ENCODE results near the gene FURIN. TPM values are rescaled to one million over a fixed set of nuclear protein-coding genes. Genes with fewer than 3 reads are reported as not detected.

The FURIN gene
- total and polyA plus RNA-seq, 2 of the 4 experiments (the other 2 are of a cell fraction), result 34.8 to 54.3 TPM

DNA sequence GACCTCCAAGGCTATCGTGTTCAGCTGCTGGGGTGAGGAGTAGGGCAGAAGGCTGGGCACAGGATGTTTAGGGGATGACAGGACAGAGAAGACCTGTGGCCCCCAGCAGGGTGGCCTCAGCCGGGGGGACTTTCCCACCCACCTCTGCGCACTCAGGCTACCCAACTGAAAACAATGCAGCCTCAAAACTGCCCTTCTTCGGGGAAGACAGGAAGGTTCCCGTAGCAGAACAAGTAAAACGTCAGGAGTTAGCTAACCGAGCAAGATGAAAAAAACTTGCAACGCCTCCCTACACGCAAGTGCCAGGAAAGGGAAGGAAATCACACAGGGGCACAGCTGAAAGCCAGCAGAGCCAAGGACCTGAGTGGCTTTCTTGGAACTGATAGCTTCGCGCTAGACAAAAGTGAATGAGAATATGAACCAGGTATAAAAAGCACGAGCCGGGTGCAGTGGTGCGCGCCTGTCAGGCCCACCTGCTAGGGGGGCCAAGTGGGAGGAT lies 38.4 kb upstream of the FURIN start:
- Histone ChIP-seq H2BK15ac (ENCODE audit: low read depth, low read length) (no peak overlapping the region), H3K27me3 (ENCODE audit: control insufficient read depth, insufficient read depth, low read length) (peaks cover 12% of the 10 kb centered on the region), H4K91ac (ENCODE audit: insufficient read depth, low read depth, low read length) (no peak overlapping the region), H2AK5ac (ENCODE audit: low read depth, low read length) (no peak overlapping the region), H3K18ac (ENCODE audit: low read depth, low read length) (no peak overlapping the region), H3K4me2 (ENCODE audit: low read depth, low read length) (no peak overlapping the region), H4K5ac (ENCODE audit: low read depth, low read length) (no peak overlapping the region), H3K9ac (ENCODE audit: low read depth, low read length) (no peak overlapping the region), H2AK9ac (replicated peaks; ENCODE audit: low read depth, low read length, poor library complexity) (no peak overlapping the region), H3K36me3 (ENCODE audit: control insufficient read depth, insufficient read depth, low read length) (no peaks in the 10 kb centered on the region), H3K23ac (ENCODE audit: low read depth, low read length) (no peak overlapping the region), H3K56ac (ENCODE audit: extremely low read depth, insufficient read depth, low read length) (no peak overlapping the region), H3K79me1 (ENCODE audit: low read depth in 1 of 2, low read length in 2 of 2) (no peaks in the 10 kb centered on the region), H4K8ac (ENCODE audit: low read depth in 2 of 2, low read length in 2 of 2) (no peak overlapping the region), H3K9me3 (ENCODE audit: control insufficient read depth, insufficient read depth, low read length) (no peaks in the 10 kb centered on the region), H3K27ac (ENCODE audit: insufficient read depth, low read length) (no peak overlapping the region), H4K20me1 (ENCODE audit: insufficient read depth, low read length) (no peaks in the 10 kb centered on the region), H3K9me1 (ENCODE audit: insufficient read depth, low read length) (no peaks in the 10 kb centered on the region), H2BK5ac (ENCODE audit: low read depth, low read length, poor library complexity, severe bottlenecking) (no peak overlapping the region), H3K4me3 (ENCODE audit: insufficient read depth, low read depth, low read length) (no peak overlapping the region), H3K4me1 (ENCODE audit: control insufficient read depth, insufficient read depth, low read length) (peaks cover 2% of the 10 kb centered on the region; the same call in 1 of the 2 replicates), H2BK20ac (ENCODE audit: low read depth, low read length) (no peak overlapping the region), H3K4ac (ENCODE audit: low read depth, low read length) (no peak overlapping the region), H3K14ac (replicated peaks; ENCODE audit: low read depth, low read length) (no peak overlapping the region), H2BK120ac (ENCODE audit: low read depth, low read length) (no peak overlapping the region), H2AFZ (replicated peaks; ENCODE audit: low read length, poor library complexity) (peak overlapping the region; percentile 32)
- no peak for DNase-seq
- TF ChIP-seq BHLHE40 (IDR thresholded peaks at IDR 0.05; ENCODE audit: low read depth, low read length) (no peak), CEBPB (IDR thresholded peaks at IDR 0.05; ENCODE audit: low read depth, low read length) (no peak), MAZ (IDR thresholded peaks at IDR 0.05; ENCODE audit: borderline replicate concordance, low read depth, low read length) (no peak), NFE2L2 (IDR thresholded peaks at IDR 0.05; ENCODE audit: low read depth, low read length) (no peak), POLR2A (IDR thresholded peaks at IDR 0.05; ENCODE audit: low read depth, low read length) (no peak), RAD21 (IDR thresholded peaks at IDR 0.05; ENCODE audit: low read length) (no peak), CHD1 (IDR thresholded peaks at IDR 0.05; ENCODE audit: low read depth, low read length) (no peak), RCOR1 (IDR thresholded peaks at IDR 0.05; ENCODE audit: insufficient replicate concordance, low read length) (no peak), SMC3 (IDR thresholded peaks at IDR 0.05; ENCODE audit: low read depth, low read length) (no peak), RFX5 (IDR thresholded peaks at IDR 0.05; ENCODE audit: low read depth, low read length) (no peak), MXI1 (IDR thresholded peaks at IDR 0.05; ENCODE audit: borderline replicate concordance, low read depth, low read length) (no peak)
- TF ChIP-seq, protein P1, sequence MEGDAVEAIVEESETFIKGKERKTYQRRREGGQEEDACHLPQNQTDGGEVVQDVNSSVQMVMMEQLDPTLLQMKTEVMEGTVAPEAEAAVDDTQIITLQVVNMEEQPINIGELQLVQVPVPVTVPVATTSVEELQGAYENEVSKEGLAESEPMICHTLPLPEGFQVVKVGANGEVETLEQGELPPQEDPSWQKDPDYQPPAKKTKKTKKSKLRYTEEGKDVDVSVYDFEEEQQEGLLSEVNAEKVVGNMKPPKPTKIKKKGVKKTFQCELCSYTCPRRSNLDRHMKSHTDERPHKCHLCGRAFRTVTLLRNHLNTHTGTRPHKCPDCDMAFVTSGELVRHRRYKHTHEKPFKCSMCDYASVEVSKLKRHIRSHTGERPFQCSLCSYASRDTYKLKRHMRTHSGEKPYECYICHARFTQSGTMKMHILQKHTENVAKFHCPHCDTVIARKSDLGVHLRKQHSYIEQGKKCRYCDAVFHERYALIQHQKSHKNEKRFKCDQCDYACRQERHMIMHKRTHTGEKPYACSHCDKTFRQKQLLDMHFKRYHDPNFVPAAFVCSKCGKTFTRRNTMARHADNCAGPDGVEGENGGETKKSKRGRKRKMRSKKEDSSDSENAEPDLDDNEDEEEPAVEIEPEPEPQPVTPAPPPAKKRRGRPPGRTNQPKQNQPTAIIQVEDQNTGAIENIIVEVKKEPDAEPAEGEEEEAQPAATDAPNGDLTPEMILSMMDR (conservative IDR thresholded peaks at IDR 0.05; ENCODE audit: low read depth, low read length), result no peak
- TF ChIP-seq, protein P2, sequence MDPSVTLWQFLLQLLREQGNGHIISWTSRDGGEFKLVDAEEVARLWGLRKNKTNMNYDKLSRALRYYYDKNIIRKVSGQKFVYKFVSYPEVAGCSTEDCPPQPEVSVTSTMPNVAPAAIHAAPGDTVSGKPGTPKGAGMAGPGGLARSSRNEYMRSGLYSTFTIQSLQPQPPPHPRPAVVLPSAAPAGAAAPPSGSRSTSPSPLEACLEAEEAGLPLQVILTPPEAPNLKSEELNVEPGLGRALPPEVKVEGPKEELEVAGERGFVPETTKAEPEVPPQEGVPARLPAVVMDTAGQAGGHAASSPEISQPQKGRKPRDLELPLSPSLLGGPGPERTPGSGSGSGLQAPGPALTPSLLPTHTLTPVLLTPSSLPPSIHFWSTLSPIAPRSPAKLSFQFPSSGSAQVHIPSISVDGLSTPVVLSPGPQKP (IDR thresholded peaks at IDR 0.05; ENCODE audit: borderline replicate concordance, low read depth, low read length), result no peak
- CTCF ChIA-PET, result no interaction called here
- no peak for ATAC-seq (ENCODE audit: low read depth)
- POLR2A ChIA-PET (ENCODE audit: unreplicated experiment), result no interaction called here
- no TSS peak for BruUV-seq (replicated peaks)
- in situ Hi-C loops (cut with MboI; ENCODE audit: low sequenced_read_pairs) (no loop called here), intact Hi-C loops (cut with micrococcal nuclease) (no loop called here), dilution Hi-C loops (cut with HindIII; ENCODE audit: low sequenced_read_pairs, unreplicated experiment) (no loop called here)
- WGBS, 2 experiments (ENCODE audit: extremely low coverage in 2 of 2, insufficient read length in 1 of 2), result 54% methylated on average over 9 of the region's 15 CpGs; no CpG with 5 or more reads in 1 of the 2 experiments

All from IMR-90 (cell line).